HepG2 (cell line): ENCODE results near the gene SATB1. TPM values are rescaled to one million over a fixed set of nuclear protein-coding genes. Genes with fewer than 3 reads are reported as not detected.

Experiments
- ATAC-seq: fragments of 200-7000 bp; cut with Tn5 transposase; 3 replicates; pipeline ENCODE4 v1.9.1; 2020; ENCODE audit warnings: mild to moderate bottlenecking, moderate library complexity
- BruUV-seq: library from RNA; stranded (reverse); fragments of 400-500 nt; replicated peaks from 2 replicates; lab custom pipeline; 2021; lab: Mats Ljungman, UMichigan
- CTCF ChIA-PET: fragments of 300-600 bp; formaldehyde crosslinking; extraction: SDS; loops from one replicate; lab custom pipeline; 2021; ENCODE audit warnings: low total read pairs, inconsistent platforms, low intra/inter-chr PET ratio; lab: Yijun Ruan, JAX
- POLR2A ChIA-PET: fragments of 350-600 bp; sonication (Branson Sonifier 250); formaldehyde crosslinking; loops from one replicate; lab custom pipeline; 2020; ENCODE audit warnings: antibody characterized with exemption, inconsistent platforms; lab: Yijun Ruan, JAX
- DNase-seq: peaks from one replicate; pipeline ENCODE4 v3.0.0-alpha.2; 2015; ENCODE audit warnings: low spot score
- FAIRE-seq: peaks from 3 replicates; lab custom pipeline; 2011; peaks lifted over from hg19 to GRCh38; lab: Jason Lieb, UNC
- H2AFZ ChIP-seq: one replicate; pipeline ENCODE4 v1.6.1; 2011; ENCODE audit warnings: low read length, inconsistent platforms
- H3K27ac ChIP-seq: fragments of 300-600 bp; 3 replicates; pipeline ENCODE4 v1.8.0; 2011; ENCODE audit warnings: mixed run types, mild to moderate bottlenecking, mixed read lengths, low read length, inconsistent platforms; ENCODE audit not compliant: insufficient read depth; ENCODE audit errors: extremely low read length
- H3K27me3 ChIP-seq, 2 experiments: fragments of 200-600 bp in 1 of 2; 2 replicates in 1 of 2; 3 replicates in 1 of 2; pipeline versions ENCODE4 v1.6.0 to v1.8.0; 2011; ENCODE audit warnings: low read length in 2 of 2, mild to moderate bottlenecking in 2 of 2, moderate library complexity in 2 of 2, inconsistent platforms in 1 of 2; ENCODE audit not compliant: insufficient read depth in 2 of 2, control insufficient read depth in 1 of 2
- H3K36me3 ChIP-seq, 2 experiments: fragments of 200-600 bp in 1 of 2; replicated peaks in 1 of 2; 2 replicates in 1 of 2; 3 replicates in 1 of 2; pipeline versions ENCODE4 v1.5.1 to v1.8.0; 2011; ENCODE audit warnings: low read length in 2 of 2, inconsistent platforms in 1 of 2; ENCODE audit not compliant: insufficient read depth in 2 of 2, control insufficient read depth in 1 of 2
- H3K4me1 ChIP-seq: 2 replicates; pipeline ENCODE4 v1.5.1; 2012; ENCODE audit warnings: low read length, inconsistent platforms; ENCODE audit not compliant: insufficient read depth
- H3K4me2 ChIP-seq: 2 replicates; pipeline ENCODE4 v1.6.0; 2011; ENCODE audit warnings: low read depth, low read length, inconsistent platforms
- H3K4me3 ChIP-seq, 3 experiments: fragments of 200-600 bp in 1 of 3; sonication (generic), shearing (Covaris generic) in 1 of 3; replicated peaks in 1 of 3; 2 replicates each; pipeline ENCODE4 v1.5.1; 2011 to 2016; ENCODE audit warnings: low read length in 3 of 3, inconsistent platforms in 2 of 3, low read depth in 2 of 3, mild to moderate bottlenecking in 2 of 3, control low read depth in 1 of 3, mixed read lengths in 1 of 3; ENCODE audit not compliant: insufficient read depth in 1 of 3
- H3K79me2 ChIP-seq: one replicate; pipeline ENCODE4 v1.6.1; 2011; ENCODE audit warnings: low read length, inconsistent platforms; ENCODE audit not compliant: insufficient read depth
- H3K9ac ChIP-seq: 2 replicates; pipeline ENCODE4 v1.6.0; 2011; ENCODE audit warnings: mild to moderate bottlenecking, low read depth, low read length, inconsistent platforms; ENCODE audit not compliant: insufficient read depth
- H3K9me3 ChIP-seq: 2 replicates; pipeline ENCODE4 v1.5.1; 2012; ENCODE audit warnings: mild to moderate bottlenecking, low read length
- H4K20me1 ChIP-seq: 2 replicates; pipeline ENCODE4 v1.6.0; 2011; ENCODE audit warnings: inconsistent platforms, mild to moderate bottlenecking, low read length, moderate library complexity; ENCODE audit not compliant: insufficient read depth
- EZH2 ChIP-seq: conservative IDR thresholded peaks from 2 replicates; pipeline ENCODE4 v1.6.1; 2012; ENCODE audit warnings: mild to moderate bottlenecking, low read depth, low read length, moderate library complexity
- RARA ChIP-seq: IDR thresholded peaks from 2 replicates; pipeline ENCODE4 v1.6.1; 2016; ENCODE audit warnings: missing genetic modification reagents, missing compliant biosample characterization
- SAFB2 ChIP-seq: sonication (generic); formaldehyde crosslinking; IDR thresholded peaks from 2 replicates; pipeline ENCODE4 v1.5.1; 2020; ENCODE audit warnings: missing genetic modification reagents, low read depth, mild to moderate bottlenecking, borderline replicate concordance
- ZNF501 ChIP-seq: sonication (generic); formaldehyde crosslinking; IDR thresholded peaks from 2 replicates; pipeline ENCODE4 v1.5.1; 2020; ENCODE audit warnings: mild to moderate bottlenecking, moderate library complexity, missing genetic modification reagents
- WGBS: methylation state at CpG from one replicate; pipeline ENCODE4 v1.1.6; 2017; ENCODE audit warnings: low lambda C conversion rate; 5-methylcytosine and 5-hydroxymethylcytosine counted together
- in situ Hi-C: cut with HindIII; loops from 2 replicates; pipeline ENCODE4 v1.10.0; 2017; ENCODE audit warnings: low pct_unique_long_range_greater_than_20kb; ENCODE audit not compliant: extremely low pct_ligation_motif_present
- intact Hi-C: fragments of 100-400 bp; cut with micrococcal nuclease; formaldehyde crosslinking; loops from one replicate; pipeline ENCODE4 v1.10.0; 2022; ENCODE audit not compliant: unreplicated experiment
- polyA plus RNA-seq, 8 experiments: library from polyadenylated mRNA; depleted of rRNA in 3 of 8; stranded (reverse) in 7 of 8; unstranded in 1 of 8; fragments of >200 nt; fragmentation: Illumina TruSeq in 4 of 8; extraction: Trizol in 4 of 8; gene quantifications; 2 replicates each; pipeline versions ENCODE4 v1.2.1 to v1.2.3, GENCODE V29; 2011 to 2016; ENCODE audit warnings: low read depth in 4 of 8, missing spikeins in 1 of 8, mixed read lengths in 1 of 8; ENCODE audit not compliant: insufficient read depth in 1 of 8
- total RNA-seq, 5 experiments: library from RNA; depleted of rRNA; stranded (reverse); fragments of >200 nt; fragmentation: Illumina TruSeq; extraction: Trizol; gene quantifications; 2 replicates each; pipeline ENCODE4 v1.2.3, GENCODE V29; 2016; ENCODE audit warnings: low read depth in 1 of 5
- TF ChIP-seq, protein P1 (sequence below): sonication (generic); formaldehyde crosslinking; IDR thresholded peaks from 2 replicates; pipeline ENCODE4 v1.5.0; 2020; ENCODE audit warnings: mild to moderate bottlenecking, missing genetic modification reagents, moderate library complexity
- TF ChIP-seq, protein P2 (sequence below): sonication (generic); formaldehyde crosslinking; conservative IDR thresholded peaks from 2 replicates; pipeline ENCODE4 v1.8.0; 2022; ENCODE audit warnings: low read depth, missing genetic modification reagents

Gene SATB1
- total and polyA plus RNA-seq, 2 of the 13 experiments (the other 11 are each of a cell fraction or from before 2014, with no cell fraction given): 0.03 TPM; not detected in 1

DNA sequence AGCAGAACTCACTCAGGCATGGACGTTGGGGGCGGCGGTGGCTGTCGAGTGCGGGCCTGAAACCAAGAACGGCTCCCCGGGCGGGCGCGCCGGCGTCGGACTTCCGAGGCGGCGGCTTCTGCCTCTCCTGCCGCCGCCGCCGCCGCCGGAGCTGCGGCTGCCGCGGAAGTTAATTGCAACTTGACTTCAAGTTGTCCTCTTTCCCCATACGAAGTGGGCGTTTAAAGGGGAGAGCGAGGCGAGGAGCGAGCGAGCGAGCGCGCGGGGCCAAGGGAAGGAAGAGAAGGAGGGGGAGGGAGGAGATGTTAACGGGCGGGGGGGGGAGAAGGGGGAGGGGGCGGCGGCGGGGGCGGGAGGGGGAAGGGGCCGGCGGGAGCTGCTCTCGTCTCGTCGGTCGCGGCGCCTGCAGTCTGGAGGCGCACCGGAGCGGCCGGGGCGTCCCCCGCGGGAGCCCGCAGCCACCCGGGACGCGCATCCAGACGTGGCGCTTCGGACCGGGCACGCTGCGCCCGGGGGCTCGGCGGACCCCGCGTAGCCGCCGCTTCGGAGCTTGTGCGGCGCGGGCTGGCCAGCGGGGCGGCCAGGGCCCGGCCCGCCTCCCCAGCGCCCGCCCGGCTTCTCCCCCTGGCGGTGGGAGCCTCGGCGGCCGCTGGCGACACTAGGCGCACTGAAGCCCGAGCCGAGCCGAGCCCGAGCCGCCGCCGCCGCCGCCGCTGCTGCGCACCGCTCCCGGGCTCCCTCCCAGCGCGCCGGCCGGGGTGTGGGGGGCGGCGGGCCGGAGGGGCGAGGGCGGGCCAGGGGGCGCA, 19.7 kb upstream of the SATB1 start (continued):
- TF ChIP-seq, protein P1, sequence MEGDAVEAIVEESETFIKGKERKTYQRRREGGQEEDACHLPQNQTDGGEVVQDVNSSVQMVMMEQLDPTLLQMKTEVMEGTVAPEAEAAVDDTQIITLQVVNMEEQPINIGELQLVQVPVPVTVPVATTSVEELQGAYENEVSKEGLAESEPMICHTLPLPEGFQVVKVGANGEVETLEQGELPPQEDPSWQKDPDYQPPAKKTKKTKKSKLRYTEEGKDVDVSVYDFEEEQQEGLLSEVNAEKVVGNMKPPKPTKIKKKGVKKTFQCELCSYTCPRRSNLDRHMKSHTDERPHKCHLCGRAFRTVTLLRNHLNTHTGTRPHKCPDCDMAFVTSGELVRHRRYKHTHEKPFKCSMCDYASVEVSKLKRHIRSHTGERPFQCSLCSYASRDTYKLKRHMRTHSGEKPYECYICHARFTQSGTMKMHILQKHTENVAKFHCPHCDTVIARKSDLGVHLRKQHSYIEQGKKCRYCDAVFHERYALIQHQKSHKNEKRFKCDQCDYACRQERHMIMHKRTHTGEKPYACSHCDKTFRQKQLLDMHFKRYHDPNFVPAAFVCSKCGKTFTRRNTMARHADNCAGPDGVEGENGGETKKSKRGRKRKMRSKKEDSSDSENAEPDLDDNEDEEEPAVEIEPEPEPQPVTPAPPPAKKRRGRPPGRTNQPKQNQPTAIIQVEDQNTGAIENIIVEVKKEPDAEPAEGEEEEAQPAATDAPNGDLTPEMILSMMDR (CRISPR knock-in tag): peak; percentile 44; the same call in 1 of the 2 replicates
- TF ChIP-seq SAFB2: no peak
- TF ChIP-seq, protein P2, sequence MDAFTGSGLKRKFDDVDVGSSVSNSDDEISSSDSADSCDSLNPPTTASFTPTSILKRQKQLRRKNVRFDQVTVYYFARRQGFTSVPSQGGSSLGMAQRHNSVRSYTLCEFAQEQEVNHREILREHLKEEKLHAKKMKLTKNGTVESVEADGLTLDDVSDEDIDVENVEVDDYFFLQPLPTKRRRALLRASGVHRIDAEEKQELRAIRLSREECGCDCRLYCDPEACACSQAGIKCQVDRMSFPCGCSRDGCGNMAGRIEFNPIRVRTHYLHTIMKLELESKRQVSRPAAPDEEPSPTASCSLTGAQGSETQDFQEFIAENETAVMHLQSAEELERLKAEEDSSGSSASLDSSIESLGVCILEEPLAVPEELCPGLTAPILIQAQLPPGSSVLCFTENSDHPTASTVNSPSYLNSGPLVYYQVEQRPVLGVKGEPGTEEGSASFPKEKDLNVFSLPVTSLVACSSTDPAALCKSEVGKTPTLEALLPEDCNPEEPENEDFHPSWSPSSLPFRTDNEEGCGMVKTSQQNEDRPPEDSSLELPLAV (CRISPR knock-in tag): no peak

DNA sequence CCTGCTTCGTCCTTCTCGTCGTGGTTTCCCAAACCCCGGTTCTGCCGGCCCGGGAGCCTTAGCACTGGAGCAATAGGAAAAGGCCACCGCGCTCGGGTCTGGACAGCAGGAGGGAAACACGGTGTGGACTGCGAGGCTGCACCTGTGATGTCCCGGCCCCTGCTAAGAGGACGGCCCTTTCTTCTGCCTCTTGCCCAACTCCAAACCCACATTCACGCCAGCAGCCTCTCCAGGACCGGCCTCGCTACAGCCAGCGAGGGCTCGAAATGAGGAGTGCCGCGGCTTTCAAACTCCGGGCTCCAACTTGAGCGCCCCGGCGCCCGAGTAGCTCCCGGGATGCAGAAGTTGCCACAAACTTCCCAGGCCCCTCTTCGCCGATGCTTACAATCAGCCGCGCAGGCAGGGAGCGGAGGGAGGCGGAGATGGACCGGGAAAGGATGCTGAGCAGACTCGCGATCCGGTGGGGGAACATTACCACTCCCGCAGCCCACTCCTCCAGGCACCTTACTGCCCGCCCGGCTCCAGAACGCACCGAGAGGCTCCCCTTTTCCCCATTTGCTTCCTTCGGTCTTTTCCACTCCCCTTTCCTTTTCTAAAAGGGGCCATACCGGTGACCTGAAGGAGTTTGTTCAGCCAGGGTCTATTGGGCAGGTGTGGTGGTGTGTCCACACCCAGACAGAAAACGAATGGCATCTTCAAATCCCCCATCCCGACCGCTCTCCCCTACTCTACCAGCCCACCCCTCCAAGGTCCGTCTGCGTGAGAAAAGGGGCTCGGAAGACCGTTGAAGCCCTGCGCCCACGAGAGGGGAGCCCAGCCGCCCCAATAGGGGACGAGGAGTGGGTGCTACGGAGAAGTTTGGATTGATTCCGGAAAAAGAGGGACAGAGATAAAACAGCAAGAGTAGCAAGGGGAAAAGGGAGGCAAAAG, 18.8 kb upstream of the SATB1 start:
- H3K27ac ChIP-seq: no peak overlapping the region
- ATAC-seq (peak; percentile 25), DNase-seq (no peak), FAIRE-seq (no peak)
- CTCF ChIA-PET: no interaction called here
- intact Hi-C loops (no loop called here), in situ Hi-C loops (no loop called here)
- H3K4me1 ChIP-seq: no peaks in the 10 kb centered on the region
- no peak overlapping the region for H2AFZ ChIP-seq
- H3K27me3 ChIP-seq: peaks cover 6 to 33% of the 10 kb centered on the region in 2 experiments
- POLR2A ChIA-PET: no interaction called here
- no peaks in the 10 kb centered on the region for H3K79me2 ChIP-seq
- peak overlapping the region; percentile 12; the same call in 1 of the 2 replicates for H3K4me2 ChIP-seq
- no peak overlapping the region for H3K9ac ChIP-seq
- WGBS: 23% methylated on average over 35 of the region's 56 CpGs
- H3K36me3 ChIP-seq: no peaks in the 10 kb centered on the region
- BruUV-seq: no TSS peak
- H4K20me1 ChIP-seq: no peaks in the 10 kb centered on the region
- no peak overlapping the region for H3K4me3 ChIP-seq
- TF ChIP-seq RARA (CRISPR knock-in tag) (no peak), EZH2 (0 out of 2 replicates have a peak, but pooled peaks have one; percentile 59), ZNF501 (0 out of 2 replicates have a peak, but pooled peaks have one; percentile 23)
- TF ChIP-seq, all 625 proteins: peak for 2
- no peaks in the 10 kb centered on the region for H3K9me3 ChIP-seq
